Heart left ventricle (tissue), 13 donors: ENCODE data around the gene AP1S2.
"Not testable (repeated sequence)": the region's sequence is repeated elsewhere in the genome, so short reads cannot be mapped to it uniquely, and the experiment has no call there.

Experiments used
- CTCF ChIP-seq, 12 donors: fragments of 200-600 bp; sonication (generic) in 4 of 12; IDR thresholded peaks; one replicate each; pipeline versions ENCODE4 v1.5.0 to v1.8.0; 2018 to 2022; ENCODE audit warnings: antibody characterized with exemption in 12 of 12, mild to moderate bottlenecking in 5 of 12
- POLR2A ChIP-seq, 2 donors: fragments of 450-650 bp; IDR thresholded peaks; one replicate each; pipeline ENCODE4 v1.6.1; 2017; ENCODE audit warnings: antibody characterized with exemption in 2 of 2, mild to moderate bottlenecking in 2 of 2, moderate library complexity in 2 of 2
- donor health status: ischemic (EF 13 %, LVEDD 7.1; RV severe dilation, severe dysfunction).
- donor health status: DM: no; HTN: yes; CAD: no.
- donor health status: DM: no; HTN: no; CAD: no.
- donor health status: ischemic (EF 25% LVEDD 6.9; RV normal size, moderate dysfunction).
- donor health status: ischemic (EF 25% LVEDD 5.7; RV mildly dilated, moderate dysfunction).
- donor health status: ischemic (EF 35%, LVEDD 5.7; RV mildly dilated, moderate dysfunction).
- donor health status: nonischemic (EF 11% LVEDD 7.7; RV severe dilation, severe dysfunction).
- donor health status: DM: yes; HTN: yes; CAD: no.
- donor health status: PGD.
- donor health status: ischemic (EF 29% LVEDD 5.4; RV normal size, mild dysfunction).
- donor health status: nonischemic (EF 23%, LVEDD 6.1; RV moderate dilation, normal function).

DNA sequence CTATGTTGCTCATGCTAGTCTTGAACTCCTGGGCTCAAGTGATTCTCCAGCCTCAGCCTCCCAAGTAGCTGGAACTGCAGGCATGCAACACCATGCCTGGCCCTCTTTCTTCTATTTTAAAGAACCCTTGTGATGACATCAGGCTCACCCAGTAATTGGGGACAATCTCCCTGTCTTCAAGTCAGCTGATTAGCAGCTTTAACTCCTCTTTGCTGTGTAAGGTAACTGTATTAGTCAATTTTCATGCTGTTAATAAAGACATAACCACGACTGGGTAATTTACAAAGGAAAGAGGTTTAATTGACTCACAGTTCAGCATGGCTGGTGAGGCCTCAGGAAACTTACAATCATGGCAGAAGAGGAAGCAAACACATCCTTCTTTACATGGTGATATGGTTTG lies 23.3 kb upstream of the AP1S2 start:
- TF ChIP-seq CTCF, POLR2A (IDR thresholded peaks at IDR 0.05): not testable (repeated sequence)
